ENCODE measurements around the gene LGALS7. TPM values are rescaled to one million over a fixed set of nuclear protein-coding genes. Genes with fewer than 3 reads are reported as not detected.

Gene LGALS7
- total and polyA plus RNA-seq, 2 of the 8 experiments (the other 6 are each of a cell fraction or from before 2014, with no cell fraction given), result 0.32 TPM; not detected in 1

GRCh38 chr19:38740932-38741331 lies 32.4 kb downstream of the LGALS7 start (continued):
- TF ChIP-seq POU5F1 (IDR thresholded peaks at IDR 0.05; ENCODE audit: low read depth, low read length) (no peak), TEAD4 (IDR thresholded peaks at IDR 0.05; ENCODE audit: low read depth, low read length) (no peak)

Data from H1 (cell line).